GM18499 (cell line): ENCODE measurements around the gene FSTL1.

Experiments used
- ATAC-seq: cut with Tn5 transposase; IDR thresholded peaks from one replicate; pipeline ENCODE4 v1.9.1; 2021; ENCODE audit warnings: moderate number of reproducible peaks; ENCODE audit not compliant: insufficient read depth, unreplicated experiment

The FSTL1 gene

DNA sequence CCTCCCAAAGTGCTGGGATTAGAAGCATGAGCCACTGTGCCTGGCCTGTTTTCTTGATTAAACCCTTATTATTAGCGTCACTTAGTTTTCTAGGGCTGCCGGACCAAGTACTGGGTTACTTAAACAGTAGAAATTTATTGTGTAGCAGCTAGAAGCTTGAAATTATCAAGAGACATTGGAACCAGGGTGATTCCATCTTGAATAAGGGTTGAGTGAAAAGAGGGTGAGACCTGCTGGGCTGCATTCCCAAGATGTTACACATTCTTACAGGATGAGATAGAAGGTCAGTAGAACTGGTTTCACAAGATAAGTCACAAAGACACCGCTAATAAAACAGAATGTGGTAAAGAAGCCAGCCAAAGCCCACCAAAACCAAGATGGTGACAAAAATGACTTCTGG is 18.6 kb upstream of the FSTL1 start:
- ATAC-seq = no peak

DNA sequence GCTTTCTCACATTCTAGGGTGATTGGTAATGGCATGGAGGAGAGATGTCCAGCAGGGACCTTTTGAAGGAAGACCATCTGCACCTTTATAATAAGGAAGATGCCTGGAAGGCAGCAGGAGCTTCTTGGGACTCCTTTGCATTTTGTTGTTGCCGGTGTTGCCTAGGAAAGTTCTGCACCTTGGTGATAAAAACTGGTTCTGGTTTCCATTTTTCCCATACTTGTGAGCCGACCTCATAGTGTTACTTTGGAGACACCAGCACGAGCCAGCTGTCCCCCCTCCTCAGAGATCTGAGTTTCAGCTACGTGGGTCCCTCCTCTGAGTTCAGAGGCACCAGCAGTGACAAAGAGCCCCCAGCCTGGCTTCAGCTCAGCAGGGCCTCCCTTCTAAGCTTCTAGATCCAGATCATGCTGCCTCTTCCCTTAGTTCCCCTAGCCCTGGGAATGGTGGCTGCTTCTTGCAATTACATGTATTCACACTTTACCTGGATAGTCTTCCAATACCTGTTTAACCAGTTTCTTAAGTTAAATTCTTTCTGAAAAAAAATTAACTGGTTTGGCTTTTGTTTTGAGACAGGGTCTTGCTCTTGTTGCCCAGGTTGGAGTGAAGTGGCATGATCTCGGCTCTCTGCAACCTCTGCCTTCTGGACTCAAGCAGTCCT is 18.0 kb upstream of the FSTL1 start:
- ATAC-seq = no peak

DNA sequence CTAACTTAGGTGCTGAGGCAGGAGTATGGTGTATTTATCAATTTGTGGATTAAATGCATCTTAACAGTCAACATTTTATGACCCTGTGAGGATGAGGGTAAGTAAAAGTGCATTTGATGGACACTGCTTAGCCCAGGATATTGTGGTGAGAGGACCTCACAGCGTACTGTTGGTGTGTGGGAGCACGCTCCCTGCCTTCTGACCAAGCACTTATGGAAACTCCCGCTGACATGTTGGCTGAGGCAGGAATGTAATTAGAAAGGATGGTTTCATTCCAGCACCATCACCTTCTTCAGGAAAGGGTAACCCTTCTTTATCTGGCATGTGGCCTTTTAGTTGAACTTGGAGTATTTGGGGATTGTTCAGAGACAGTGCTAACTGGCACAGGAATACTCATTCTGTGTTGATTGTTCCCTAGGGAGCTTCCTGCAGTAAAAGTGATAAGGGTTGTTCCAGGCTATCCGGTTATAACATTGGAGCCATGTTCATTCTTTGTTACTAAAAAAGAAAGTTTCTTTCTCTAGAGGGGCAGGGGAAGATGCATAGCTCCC is 11.7 kb upstream of the FSTL1 start:
- ATAC-seq = no peak

DNA sequence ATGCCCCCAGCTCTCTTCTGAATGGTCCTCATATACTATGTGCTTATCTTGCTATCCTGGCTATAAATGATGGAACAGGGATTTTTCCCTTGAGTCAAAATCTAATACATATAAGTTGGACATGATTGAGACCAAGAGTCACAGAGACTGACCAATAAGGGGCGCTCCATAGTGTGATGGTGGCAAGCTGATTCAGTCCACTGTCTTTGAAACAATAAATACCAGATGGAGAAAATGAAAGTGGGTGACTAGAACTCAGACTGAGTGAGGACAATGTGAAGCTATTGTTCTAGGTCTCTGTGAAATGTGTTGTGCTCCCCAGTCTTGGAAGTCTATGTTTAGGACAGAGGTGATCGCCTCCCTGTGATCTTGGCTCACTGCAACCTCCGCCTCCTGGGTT is 10.6 kb upstream of the FSTL1 start:
- ATAC-seq = no peak

DNA sequence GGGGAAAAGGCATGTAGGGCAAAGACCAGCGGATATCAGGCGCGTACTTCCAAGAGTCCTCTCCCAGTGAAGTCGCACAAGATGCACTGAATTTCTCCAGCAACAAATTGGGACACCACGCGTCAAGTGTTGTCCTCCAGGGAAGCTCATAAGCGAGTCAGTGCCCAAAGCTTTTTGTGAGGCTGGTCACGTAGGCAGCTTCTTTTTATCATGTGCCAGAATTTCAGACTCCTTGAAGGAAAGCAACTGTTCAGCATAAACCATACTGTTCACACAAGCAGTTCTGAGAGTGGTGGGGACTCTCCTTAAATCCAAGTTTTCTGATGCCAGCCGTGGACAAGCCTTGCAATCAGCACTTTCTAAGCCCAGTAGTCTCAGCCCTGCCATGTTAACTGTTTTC is 10.1 kb upstream of the FSTL1 start:
- no peak for ATAC-seq

DNA sequence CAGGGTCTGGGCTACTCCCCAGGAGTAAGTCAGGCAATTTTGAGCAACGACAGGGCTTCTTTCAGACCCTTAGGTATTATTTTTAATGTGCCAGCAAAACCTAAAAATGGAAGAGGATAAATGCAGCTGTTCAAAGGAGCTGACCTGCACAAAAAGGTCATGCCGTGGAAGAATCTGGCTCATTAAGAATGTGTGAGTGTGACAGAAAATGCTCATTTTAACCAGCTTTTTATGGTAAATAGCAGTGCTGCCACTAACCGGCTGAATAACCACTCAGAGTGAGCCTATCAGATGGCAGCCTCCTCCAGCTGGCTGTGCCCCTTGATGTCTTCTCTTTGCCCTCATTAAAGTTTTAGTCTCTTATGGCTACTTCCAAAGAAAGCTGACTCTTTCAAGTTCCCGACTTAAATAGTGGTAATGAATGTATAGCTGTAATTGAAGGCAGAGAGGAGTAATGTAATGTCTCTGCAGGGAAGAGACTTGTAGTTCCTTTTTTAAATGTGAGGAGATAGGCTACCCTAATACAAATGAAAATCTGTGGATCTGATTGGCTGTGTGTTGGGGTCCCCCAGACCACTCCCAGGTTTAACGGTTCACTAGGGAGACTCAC is 9.5 kb upstream of the FSTL1 start:
- ATAC-seq = no peak

DNA sequence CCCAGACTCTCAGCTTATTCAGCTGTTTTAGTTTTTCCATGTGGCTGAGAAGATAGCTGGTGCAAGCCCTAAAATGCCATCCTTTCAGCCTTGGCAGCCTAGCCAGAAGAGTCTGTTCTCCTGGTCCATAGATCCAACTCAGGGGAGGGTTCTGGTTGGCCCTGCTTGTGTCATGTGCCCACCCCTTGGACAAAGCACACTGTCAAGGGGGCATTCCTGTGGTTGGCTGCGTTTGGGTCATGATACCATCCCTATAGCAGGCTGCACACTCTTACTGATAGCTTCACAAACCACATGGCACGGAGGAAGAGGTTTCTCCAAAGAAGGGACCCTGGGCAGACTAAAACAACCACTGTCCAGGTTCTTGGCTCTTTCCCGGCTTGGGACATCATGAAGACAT is 8.4 kb upstream of the FSTL1 start:
- ATAC-seq = no peak

DNA sequence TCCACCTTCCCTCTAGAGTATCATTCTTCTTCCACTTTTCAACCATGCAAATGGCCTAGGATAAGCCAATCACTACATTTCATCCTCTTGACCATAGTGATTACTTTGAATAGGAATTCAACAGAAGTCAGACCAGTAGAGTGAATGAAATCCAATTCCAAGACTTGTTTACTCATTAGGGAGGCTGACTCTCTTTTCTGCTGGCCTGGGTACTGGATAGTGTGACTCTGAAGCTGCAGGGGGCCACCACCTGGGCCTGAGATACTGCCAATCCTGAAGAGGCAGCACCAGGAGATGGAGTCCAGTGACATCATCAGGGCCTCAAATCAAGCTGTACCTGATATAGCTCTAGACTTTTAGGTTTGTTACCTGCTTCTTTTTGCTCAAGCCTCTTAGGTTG is 7.0 kb upstream of the FSTL1 start:
- no peak for ATAC-seq

DNA sequence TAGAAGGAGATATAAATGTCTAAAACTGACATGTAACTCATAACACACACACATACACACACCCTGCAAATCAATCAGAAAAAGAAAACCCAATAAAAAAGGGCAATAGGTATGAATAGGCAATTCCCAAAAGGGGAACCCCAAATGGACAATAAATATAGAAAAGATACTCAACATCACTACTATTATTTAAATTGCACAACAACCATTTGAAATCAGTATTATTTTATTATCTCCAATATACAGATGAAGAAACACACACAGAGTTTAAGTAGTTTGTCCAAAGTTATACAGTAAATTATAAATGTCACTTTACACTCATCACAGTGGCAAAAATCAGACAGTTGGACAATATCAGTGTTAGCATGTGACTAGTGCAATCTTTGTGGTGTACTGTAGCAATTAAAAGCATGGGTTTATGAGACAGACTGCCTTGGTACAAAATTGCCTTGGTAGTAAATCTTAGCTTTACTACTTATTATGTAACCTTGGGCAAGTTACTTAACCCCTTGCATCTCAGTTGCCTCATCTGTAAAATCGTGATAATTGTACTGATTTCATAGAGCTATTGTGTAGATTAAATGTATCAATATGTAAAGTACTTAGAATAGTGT is 3.4 kb upstream of the FSTL1 start:
- no peak for ATAC-seq

DNA sequence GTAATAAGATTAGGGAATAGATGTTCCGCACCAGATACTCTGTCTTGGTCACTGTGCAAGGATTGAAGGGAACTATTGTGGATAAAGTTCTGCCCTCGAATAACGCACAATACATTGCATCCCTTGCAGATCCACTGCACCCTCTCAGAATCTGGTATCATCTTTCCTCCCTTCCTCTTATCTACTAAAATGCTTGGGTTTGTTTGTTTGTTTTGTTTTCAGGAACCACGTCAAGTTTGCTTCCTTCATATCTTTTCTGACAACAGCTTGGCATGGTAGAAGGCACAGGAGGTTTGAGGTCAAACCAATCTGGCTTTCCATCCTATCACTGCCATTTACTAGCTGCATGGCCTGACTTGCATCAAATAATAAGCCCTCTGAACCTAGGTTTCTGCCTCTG is 2.0 kb upstream of the FSTL1 start:
- ATAC-seq = no peak

DNA sequence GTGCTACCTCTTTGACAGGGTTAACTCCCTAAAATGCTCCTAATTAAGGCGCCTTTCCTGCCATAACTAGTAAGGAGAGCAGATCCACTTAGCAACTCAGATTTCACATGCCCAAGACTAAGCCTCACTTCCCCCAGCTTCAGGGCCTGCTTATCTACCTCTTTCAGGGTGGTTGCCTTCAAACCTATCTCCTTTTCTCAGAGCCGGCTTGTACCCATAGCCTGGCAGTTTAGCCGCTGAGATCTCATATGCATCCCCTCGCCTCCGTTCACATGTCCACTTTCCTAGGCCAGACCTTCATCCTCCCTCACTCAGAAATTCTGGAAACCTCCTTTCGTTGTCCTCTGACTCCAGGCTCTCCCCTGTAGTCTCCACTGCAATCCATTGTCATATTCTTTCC is 1.0 kb upstream of the FSTL1 start:
- no peak for ATAC-seq

DNA sequence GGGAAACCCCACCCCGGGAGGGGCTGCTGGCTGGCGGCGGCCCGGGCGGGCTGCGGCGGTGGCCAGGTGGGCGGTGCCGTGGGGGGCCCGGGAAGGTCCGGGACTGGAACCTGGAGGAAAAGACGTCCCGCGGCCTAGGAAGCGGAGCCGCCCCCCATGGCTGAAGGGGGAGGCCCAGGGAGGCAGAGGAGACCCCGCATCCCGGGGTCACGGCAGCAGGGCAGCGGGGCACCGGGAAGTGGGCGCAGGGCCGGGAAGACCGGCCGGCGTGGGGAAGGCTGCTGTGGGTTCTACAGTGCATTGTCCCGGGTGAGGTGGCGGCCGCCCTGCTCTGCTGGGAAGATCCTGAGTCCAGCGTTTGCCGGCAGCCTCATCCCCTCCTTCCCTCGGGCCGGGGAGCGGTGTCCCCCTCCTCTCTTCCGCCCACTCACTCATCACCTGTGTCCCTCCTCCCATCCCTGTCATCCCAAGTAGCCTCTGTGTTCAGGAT is 525 bp upstream of the FSTL1 start:
- no peak for ATAC-seq

DNA sequence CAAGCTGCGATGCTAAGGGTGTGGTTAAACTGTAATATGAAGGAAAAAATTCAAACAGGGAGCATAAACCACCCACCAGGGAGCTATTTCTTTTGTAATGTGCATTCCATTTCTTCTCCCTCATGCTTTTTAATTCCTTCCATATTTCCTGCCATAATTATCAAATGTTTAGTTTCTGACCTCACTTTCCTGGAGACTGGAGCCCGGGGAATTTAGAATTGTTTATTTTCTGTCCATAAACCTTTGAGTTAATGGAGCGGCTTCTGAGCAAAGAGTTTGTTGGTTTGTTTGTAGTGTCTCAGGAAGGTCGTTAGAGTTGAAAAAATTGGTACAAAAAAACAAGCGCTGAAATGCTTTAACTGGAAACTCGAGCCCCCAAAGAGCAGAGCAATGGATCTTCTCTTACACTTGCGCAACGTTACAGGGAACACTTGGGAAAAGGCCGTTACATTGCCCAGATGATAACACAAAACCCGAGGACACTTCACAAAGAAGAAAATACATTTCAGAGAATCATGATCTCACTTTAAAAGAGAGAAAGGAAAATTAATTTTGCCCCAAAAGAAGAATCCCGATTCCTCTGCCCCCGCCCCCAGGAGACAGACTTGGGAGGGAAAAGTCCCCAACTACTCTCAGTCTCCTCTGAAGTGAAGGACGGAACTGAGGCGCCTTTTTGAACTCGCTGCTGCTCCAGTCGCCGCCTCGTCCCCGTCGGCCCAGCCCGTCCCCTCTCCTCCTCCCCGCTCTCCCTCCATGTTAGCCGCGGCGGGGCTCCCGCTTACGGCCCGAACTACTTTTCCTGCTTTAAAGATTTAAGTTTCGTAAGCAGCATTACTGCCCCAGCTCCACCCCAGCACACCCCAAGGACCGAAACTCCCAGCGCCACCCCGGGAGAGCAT is 842 bp downstream of the FSTL1 start:
- ATAC-seq = no peak

DNA sequence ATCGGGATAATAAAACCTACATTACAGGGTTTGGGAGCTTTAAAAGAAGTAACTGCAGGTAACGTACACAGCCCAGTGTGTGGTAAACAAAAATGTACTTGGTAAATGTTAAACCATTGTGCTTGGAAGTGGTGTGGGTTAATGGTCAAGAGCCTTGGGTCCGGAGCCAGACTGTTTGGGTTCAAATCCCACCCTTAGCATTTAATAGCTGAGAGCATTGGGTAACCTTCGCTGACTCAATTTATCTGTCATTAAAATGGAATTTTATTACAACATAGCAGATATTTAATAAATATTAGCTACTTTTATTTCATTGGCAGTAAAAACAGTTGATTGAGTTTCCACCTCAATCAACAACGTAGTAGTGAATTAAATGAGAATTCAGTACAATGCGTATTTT is 1.5 kb downstream of the FSTL1 start:
- ATAC-seq = no peak

DNA sequence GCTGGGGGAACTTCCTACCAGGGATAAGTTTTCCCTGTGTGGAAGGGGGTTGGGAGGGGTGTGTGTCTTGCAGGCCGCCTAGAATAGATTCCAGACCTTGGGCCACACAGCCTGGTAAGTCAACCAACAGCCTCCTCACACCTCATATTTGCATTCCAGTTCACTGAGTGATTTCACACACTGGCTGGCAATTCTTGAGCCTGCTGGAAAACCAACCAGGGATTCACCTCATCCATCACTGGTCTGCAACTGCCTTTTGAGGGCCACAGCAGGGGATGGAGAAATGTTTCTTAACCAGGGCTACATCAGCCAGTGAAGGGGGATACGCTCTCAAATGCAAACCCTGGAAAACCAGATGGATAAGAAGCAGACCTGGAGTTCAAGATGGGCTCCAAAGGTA is 2.0 kb downstream of the FSTL1 start:
- ATAC-seq = no peak

DNA sequence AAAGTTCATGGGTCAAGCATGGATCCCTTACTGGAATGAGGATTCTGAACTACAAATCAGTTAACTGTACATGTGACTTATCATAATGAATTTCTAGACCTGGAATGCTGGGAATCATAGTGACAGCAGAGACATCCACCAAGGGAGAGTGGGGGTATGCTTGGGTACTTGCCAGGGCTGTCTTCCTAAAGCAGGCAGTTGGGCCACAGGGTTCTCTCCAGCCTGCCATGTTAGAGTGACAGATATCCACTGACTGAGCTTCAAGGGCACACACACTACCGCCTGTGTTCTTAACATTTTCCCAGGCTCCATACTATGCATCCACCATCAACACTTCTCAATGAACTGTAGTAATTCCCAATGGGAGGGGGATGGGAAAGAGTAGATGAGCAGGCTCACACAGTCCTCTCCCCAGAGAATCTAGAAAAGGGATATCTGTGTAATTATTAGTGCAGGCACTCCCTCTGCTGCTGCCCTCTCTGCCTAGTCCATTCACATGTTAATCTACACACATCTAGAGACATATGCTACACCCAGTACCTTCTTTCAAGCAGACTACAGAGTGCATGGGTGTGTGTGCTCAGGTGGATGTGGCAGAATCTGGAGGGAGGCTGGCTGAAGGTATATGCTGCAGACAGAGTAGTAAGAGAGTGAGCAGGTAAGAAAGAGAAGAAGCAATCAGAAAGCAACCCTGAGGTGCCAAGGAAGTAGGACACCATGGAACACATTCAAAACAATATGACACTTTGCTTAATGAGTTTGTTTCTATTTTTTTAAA is 3.7 kb downstream of the FSTL1 start:
- ATAC-seq = no peak

DNA sequence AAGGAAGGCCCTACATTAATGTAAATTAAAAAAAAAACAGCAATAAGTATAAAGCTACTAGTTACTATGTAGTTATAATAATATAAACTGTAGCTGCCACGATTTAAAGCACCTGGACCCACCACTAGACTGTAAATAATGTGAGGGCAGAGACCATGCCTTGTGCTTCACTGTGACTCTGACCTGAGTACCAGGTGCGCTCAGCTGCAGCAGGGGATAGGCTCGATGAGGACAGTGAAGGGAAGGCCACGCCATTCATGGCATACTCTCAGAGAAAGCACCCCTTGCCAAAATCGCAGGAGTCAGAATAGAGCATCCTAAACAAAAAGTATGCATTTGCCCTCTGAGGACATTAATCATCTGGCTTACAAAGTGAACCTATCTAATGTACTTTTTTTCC is 5.1 kb downstream of the FSTL1 start:
- ATAC-seq = no peak

DNA sequence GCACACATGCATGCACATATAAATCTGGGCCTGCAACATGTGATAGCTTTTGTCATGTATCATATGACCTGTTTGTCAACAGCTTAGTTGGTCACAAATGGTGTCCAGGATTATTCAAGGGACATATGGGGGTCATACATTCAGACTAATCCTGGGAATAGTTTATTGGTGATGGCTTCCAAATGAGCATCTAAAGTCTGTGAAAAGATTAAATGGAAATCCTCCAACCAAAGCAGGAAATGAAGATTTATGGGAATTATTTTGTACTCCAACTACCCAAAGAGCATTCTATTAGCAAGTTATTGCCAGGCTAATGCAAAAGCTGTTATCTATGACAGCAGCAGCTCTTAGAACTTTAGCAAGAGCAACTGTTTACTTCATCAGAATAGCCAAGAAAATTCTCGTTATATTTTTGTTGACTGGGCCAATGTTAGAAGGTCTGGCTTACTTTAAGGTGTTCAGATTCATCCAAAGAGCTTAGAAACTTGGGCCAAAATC is 7.1 kb downstream of the FSTL1 start:
- ATAC-seq = no peak

DNA sequence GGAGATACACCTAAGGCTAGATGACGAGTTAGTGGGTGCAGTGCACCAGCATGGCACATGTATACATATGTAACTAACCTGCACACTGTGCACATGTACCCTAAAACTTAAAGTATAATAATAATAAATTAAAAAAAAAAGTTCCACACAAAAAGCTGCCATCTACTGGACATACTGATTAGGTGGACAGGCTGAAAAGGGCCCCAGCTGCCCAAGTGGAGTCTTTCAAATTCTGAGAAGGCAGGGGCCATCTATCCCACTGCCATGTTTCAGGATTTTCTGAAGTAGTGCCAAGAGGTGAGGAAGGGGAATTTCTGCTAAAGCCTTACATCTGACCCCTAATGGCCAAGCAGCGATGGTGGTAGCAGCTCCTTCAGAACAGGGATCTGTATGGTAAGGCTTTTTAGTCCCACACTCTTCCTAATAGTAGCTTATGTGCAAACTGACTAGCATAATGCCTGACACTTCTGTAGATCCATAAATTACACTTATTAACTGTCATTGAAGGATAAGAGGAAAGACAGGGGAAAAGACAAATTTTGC is 7.7 kb downstream of the FSTL1 start:
- ATAC-seq = no peak
